Heart left ventricle (tissue), 16 donors: ENCODE measurements around the gene EPHA8. TPM values are rescaled to one million over a fixed set of nuclear protein-coding genes. Genes with fewer than 3 reads are reported as not detected.

ENCODE experiments used
- ATAC-seq, 4 donors: fragments of 200-7000 bp; cut with Tn5 transposase; one replicate each; pipeline ENCODE4 v1.9.1; 2020 to 2022; ENCODE audit warnings: moderate library complexity in 4 of 4, mild to moderate bottlenecking in 3 of 4, moderate number of reproducible peaks in 1 of 4
- DNase-seq, 5 donors: peaks; one replicate each; pipeline ENCODE4 v3.0.0-alpha.2; 2020
- H3K27ac ChIP-seq, 12 donors: fragments of 200-600 bp; sonication (generic) in 4 of 12; one replicate each; pipeline versions ENCODE4 v1.5.0 to v1.8.0; 2016 to 2022; ENCODE audit warnings: mild to moderate bottlenecking in 2 of 12
- H3K27me3 ChIP-seq, 9 donors: fragments of 200-600 bp; sonication (generic) in 2 of 9; one replicate each; pipeline versions ENCODE4 v1.5.1 to v1.8.0; 2016 to 2022; ENCODE audit warnings: mild to moderate bottlenecking in 3 of 9
- H3K36me3 ChIP-seq, 9 donors: fragments of 200-600 bp; sonication (generic) in 2 of 9; one replicate each; pipeline versions ENCODE4 v1.5.0 to v1.8.0; 2018 to 2022; ENCODE audit warnings: mild to moderate bottlenecking in 2 of 9
- H3K4me1 ChIP-seq, 12 donors: fragments of 200-600 bp; sonication (generic) in 4 of 12; one replicate each; pipeline versions ENCODE4 v1.5.0 to v1.8.0; 2016 to 2022; ENCODE audit warnings: mild to moderate bottlenecking in 3 of 12
- H3K4me3 ChIP-seq, 12 donors: fragments of 200-600 bp; sonication (generic) in 4 of 12; one replicate each; pipeline versions ENCODE4 v1.5.0 to v1.8.0; 2017 to 2022; ENCODE audit warnings: mild to moderate bottlenecking in 9 of 12, moderate library complexity in 4 of 12
- H3K9me3 ChIP-seq, 12 donors: fragments of 200-600 bp; sonication (generic) in 4 of 12; one replicate each; pipeline versions ENCODE4 v1.5.0 to v1.8.0; 2016 to 2022; ENCODE audit warnings: mild to moderate bottlenecking in 1 of 12
- POLR2A ChIP-seq, 2 donors: fragments of 450-650 bp; IDR thresholded peaks; one replicate each; pipeline ENCODE4 v1.6.1; 2017; ENCODE audit warnings: antibody characterized with exemption in 2 of 2, mild to moderate bottlenecking in 2 of 2, moderate library complexity in 2 of 2
- WGBS, 4 donors: extraction: QIAGEN DNeasy Blood & Tissue Kit in 2 of 4; methylation state at CpG; one replicate each; pipeline versions ENCODE4 v1.1.5 to v1.1.7; 2013 to 2018; 5-methylcytosine and 5-hydroxymethylcytosine counted together
- intact Hi-C, 10 donors: fragments of 100-400 bp; cut with DNase I; formaldehyde crosslinking; loops; one replicate each; pipeline versions ENCODE4 v1.11.1 to v1.14.2; 2022
- polyA plus RNA-seq, 2 donors: library from polyadenylated mRNA; stranded (reverse); fragments of 200-250 nt; gene quantifications; one replicate each; pipeline ENCODE4 v1.2.3, GENCODE V29; 2013
- total RNA-seq, 9 donors: library from RNA; depleted of rRNA in 2 of 9; stranded (reverse); fragments of >200 nt in 2 of 9; fragmentation: NEBNext Ultra II Directional in 3 of 9; extraction: Animal tissue kit (Norgen Biotek cat#: 25700) in 3 of 9; gene quantifications; one replicate each; pipeline versions ENCODE4 v1.1.0 to v1.2.4, GENCODE V29; 2016 to 2023
- TF ChIP-seq, protein P1 (sequence below), 12 donors: fragments of 200-600 bp; sonication (generic) in 4 of 12; IDR thresholded peaks; one replicate each; pipeline versions ENCODE4 v1.5.0 to v1.8.0; 2018 to 2022; ENCODE audit warnings: antibody characterized with exemption in 12 of 12, mild to moderate bottlenecking in 5 of 12
- donor health status: ischemic (EF 13 %, LVEDD 7.1; RV severe dilation, severe dysfunction).
- donor health status: healthy with polysubstance abuse.
- donor health status: DM: no; HTN: yes; CAD: no.
- donor health status: DM: no; HTN: no; CAD: no.
- donor health status: ischemic (EF 25% LVEDD 6.9; RV normal size, moderate dysfunction).
- donor health status: ischemic (EF 25% LVEDD 5.7; RV mildly dilated, moderate dysfunction).
- donor health status: healthy.
- donor health status: DM: yes; HTN: yes; CAD: no.
- donor health status: ischemic (EF 35%, LVEDD 5.7; RV mildly dilated, moderate dysfunction).
- donor health status: nonischemic (EF 11% LVEDD 7.7; RV severe dilation, severe dysfunction).
- donor health status: DM: yes; HTN: yes; CAD: no.
- donor health status: PGD.
- donor health status: ischemic (EF 29% LVEDD 5.4; RV normal size, mild dysfunction).
- donor health status: nonischemic (EF 23%, LVEDD 6.1; RV moderate dilation, normal function).

Gene EPHA8
- total and polyA plus RNA-seq, 11 donors = 0.08 to 0.12 TPM; not detected in 9

DNA sequence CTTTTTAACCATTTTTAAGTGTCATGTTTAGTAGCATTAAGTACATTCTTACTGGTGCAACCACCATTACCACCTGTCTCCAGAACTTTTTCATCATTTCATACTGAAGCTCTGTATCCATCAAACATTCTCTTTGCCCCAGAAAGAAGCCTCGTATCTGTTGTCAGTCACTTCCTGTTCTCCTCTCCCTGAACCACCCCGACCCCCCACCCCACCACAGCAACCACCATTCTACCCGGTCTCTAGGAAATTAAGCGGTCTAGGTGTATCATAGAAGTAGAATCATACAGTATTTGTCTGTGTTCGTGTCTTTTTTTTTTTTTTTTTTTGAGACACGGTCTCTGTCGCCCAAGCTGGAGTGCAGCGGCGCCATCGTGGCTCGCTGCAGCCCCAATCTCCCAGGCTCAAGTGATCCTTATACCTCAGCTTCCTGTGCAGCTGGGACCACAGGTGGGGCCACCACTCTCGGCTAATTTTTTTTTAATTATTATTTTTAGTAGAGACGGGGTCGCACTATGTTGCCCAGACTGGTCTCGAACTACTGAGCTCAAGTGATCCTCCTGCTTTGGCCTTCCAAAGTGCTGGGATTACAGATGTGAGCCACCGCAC lies 23.7 kb upstream of the EPHA8 start:
- DNase-seq (peak in 1 of 5 donors; percentile 16), ATAC-seq (no peak)
- H3K27me3 ChIP-seq = peaks cover 0 to 13% (median 0%) of the 10 kb centered on the region in 9 donors
- H3K36me3 ChIP-seq = peaks cover 0 to 5% (median 0%) of the 10 kb centered on the region in 9 donors
- H3K4me1 ChIP-seq = no peaks in the 10 kb centered on the region
- H3K27ac ChIP-seq = no peak overlapping the region
- 79 to 88% (median 84%) methylated on average over 16 of the region's 16 CpGs for WGBS, 4 donors
- no peaks in the 10 kb centered on the region for H3K9me3 ChIP-seq
- H3K4me3 ChIP-seq = no peak overlapping the region
- TF ChIP-seq POLR2A (IDR thresholded peaks at IDR 0.05) = no peak
- TF ChIP-seq, protein P1, sequence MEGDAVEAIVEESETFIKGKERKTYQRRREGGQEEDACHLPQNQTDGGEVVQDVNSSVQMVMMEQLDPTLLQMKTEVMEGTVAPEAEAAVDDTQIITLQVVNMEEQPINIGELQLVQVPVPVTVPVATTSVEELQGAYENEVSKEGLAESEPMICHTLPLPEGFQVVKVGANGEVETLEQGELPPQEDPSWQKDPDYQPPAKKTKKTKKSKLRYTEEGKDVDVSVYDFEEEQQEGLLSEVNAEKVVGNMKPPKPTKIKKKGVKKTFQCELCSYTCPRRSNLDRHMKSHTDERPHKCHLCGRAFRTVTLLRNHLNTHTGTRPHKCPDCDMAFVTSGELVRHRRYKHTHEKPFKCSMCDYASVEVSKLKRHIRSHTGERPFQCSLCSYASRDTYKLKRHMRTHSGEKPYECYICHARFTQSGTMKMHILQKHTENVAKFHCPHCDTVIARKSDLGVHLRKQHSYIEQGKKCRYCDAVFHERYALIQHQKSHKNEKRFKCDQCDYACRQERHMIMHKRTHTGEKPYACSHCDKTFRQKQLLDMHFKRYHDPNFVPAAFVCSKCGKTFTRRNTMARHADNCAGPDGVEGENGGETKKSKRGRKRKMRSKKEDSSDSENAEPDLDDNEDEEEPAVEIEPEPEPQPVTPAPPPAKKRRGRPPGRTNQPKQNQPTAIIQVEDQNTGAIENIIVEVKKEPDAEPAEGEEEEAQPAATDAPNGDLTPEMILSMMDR (IDR thresholded peaks at IDR 0.05) = no peak
- intact Hi-C loops = loop anchor here in 1 of 10 donors (10.0 kb wide), 1 partner anchor 95 kb away; the partner anchor contains the start of gene C1QA

DNA sequence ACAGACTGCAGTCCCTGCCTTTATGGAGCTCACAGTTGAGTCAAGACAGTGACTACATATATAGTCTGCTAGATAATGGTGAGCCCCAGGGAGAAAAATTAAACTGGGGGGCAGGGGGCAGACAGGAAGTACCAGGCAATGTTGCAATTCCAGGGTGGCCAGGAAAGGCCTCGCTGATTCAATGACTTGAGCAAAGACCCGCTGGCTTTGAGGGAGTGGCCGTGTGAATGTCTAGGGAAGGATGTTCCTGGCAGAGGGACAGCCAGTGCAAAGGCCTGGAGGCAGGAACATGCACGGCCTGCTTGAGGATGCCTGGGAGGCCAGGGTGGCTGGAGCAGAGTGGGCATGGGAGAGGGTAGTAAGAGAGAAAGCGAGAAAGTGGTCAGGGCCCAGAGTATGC lies 23.0 kb upstream of the EPHA8 start:
- H3K4me3 ChIP-seq = no peak overlapping the region
- DNase-seq = peak in 1 of 5 donors; percentile 14
- no peaks in the 10 kb centered on the region for H3K9me3 ChIP-seq
- 62 to 69% (median 68%) methylated on average over 5 of the region's 5 CpGs for WGBS, 4 donors
- H3K27me3 ChIP-seq = peaks cover 0 to 19% (median 0%) of the 10 kb centered on the region in 9 donors
- H3K4me1 ChIP-seq = no peaks in the 10 kb centered on the region
- no peak for TF ChIP-seq POLR2A (IDR thresholded peaks at IDR 0.05)
- TF ChIP-seq, protein P1 (IDR thresholded peaks at IDR 0.05) = no peak
- H3K36me3 ChIP-seq = no peaks in the 10 kb centered on the region
- ATAC-seq = no peak
- intact Hi-C loops = no loop called here
- no peak overlapping the region for H3K27ac ChIP-seq

DNA sequence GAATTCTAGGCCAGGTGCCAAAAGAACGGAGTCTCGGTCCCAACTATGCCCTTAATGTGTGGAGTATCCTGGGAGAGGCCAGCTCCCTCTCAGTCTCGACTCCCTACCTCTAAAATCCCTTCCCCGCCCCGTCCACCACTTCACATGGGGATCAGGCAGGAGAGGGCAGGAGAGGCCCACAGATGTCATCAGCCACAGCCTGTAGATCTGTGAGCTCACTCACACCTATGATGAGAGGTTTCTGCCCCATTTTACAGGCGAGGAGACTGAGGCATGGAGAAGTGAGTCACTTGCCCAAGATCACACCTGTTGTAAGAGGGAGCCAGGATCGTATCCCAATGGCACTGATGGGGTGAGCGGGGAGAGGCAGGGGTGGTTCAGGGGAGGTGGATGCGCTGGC lies 20.4 kb upstream of the EPHA8 start:
- Histone ChIP-seq H3K27ac (no peak overlapping the region), H3K27me3 (peaks cover 0 to 26% (median 3%) of the 10 kb centered on the region in 9 donors), H3K4me3 (no peak overlapping the region), H3K9me3 (no peaks in the 10 kb centered on the region), H3K36me3 (no peaks in the 10 kb centered on the region), H3K4me1 (no peaks in the 10 kb centered on the region)
- WGBS, 4 donors = 65 to 73% (median 67%) methylated on average over 5 to 9 of the region's 9 CpGs
- ATAC-seq (peak in 1 of 4 donors; percentile 24), DNase-seq (peak in 1 of 5 donors; percentile 10)
- intact Hi-C loops = no loop called here
- TF ChIP-seq POLR2A (IDR thresholded peaks at IDR 0.05) = no peak
- TF ChIP-seq, protein P1 (IDR thresholded peaks at IDR 0.05) = no peak

DNA sequence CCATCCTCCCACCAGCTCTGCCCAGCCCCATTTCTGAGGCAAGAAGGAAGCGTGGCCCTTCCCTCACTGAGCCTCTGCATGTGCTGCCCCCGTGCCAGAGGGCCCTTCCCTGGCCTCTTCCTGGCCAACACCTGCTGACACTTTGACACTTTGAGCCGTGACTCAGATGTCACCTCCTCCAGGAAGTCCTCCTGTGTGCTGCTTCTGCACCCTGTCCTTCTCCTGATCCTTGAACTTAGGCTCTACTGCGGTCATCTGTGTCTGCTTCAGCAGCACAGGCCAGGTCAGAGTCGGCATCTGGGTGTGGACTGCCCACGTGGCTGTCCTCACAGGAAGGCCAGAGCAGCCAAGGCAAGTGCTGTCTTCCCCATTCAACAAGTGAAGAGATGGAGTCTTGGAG lies 19.6 kb upstream of the EPHA8 start:
- intact Hi-C loops = no loop called here
- ATAC-seq (peak in 1 of 4 donors; percentile 13), DNase-seq (no peak)
- no peak overlapping the region for H3K27ac ChIP-seq
- H3K27me3 ChIP-seq = peaks cover 0 to 34% (median 11%) of the 10 kb centered on the region in 9 donors
- H3K4me3 ChIP-seq = no peak overlapping the region
- H3K4me1 ChIP-seq = no peaks in the 10 kb centered on the region
- 75 to 82% (median 77%) methylated on average over 6 of the region's 6 CpGs for WGBS, 4 donors
- no peaks in the 10 kb centered on the region for H3K36me3 ChIP-seq
- H3K9me3 ChIP-seq = no peaks in the 10 kb centered on the region
- TF ChIP-seq, protein P1 (IDR thresholded peaks at IDR 0.05) = no peak
- TF ChIP-seq POLR2A (IDR thresholded peaks at IDR 0.05) = no peak
